Stimulated activated CD8-positive, alpha-beta memory T cell treated with anti-CD3 and anti-CD28 coated beads, Interleukin-12 subunit alpha, Interleukin-12 subunit beta, amount 100 ng/mL, for 4 hours (primary cell): ENCODE data around the gene OR8J1.
"Not testable (repeated sequence)": the region's sequence is repeated elsewhere in the genome, so short reads cannot be mapped to it uniquely, and the experiment has no call there.

Source experiments
- DNase-seq: peaks from one replicate; pipeline ENCODE4 v3.0.0-alpha.2; 2020; ENCODE audit warnings: low read depth

OR8J1 gene, protein sequence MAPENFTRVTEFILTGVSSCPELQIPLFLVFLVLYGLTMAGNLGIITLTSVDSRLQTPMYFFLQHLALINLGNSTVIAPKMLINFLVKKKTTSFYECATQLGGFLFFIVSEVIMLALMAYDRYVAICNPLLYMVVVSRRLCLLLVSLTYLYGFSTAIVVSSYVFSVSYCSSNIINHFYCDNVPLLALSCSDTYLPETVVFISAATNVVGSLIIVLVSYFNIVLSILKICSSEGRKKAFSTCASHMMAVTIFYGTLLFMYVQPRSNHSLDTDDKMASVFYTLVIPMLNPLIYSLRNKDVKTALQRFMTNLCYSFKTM

DNA sequence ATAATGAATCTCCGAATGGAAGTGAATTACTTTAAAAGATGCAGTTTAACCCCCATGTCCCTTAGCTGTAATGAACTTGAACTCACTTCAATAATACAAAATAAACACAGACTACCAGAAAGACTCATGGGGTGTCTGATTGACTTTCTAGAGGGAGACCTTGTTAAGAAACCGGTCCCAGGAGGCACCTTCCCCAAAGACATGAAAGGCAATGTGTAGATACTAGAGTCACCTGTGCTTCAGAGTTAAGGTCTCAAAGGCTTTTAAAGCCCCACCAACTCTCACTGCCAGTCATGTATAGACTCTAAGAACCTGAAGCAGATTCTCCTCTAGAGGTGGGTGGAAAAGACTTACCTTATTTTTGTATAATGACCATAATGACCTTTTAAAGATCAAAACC, at the start of gene OR8J1:
Gene OR8J1, plus strand, starts transcription at position 301 of the 400 bp plus-strand sequence. CDS start 5,956 bp downstream, outside the sequence.
- no peak for DNase-seq

DNA sequence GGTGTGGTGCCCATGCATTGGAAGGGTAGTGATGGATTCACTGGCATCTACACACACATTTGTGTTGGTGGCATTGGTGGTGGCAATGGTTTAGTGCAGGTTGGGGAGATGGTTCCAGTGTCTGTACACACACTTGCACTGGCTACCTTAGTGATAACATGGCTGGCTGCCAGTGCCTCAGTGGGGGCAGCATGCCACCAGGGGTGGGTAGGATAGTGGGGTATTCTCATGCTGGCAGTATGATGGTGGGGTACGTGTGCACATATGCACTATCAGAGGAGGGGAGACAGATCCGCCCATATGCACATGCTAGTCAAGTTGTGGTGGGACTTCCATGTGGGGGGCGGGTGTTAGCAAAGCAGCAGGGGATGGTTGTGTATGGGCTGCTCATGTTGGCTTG, 46.3 kb upstream of the OR8J1 start:
- DNase-seq: no peak

GRCh38 chr11:56314844-56315243, 39.2 kb upstream of the OR8J1 start, which contains the start of gene OR8K3:
TSS of gene OR8K3 (plus strand) at chr11:56315144. CDS start at chr11:56318307, 3,163 bp downstream.
- no peak for DNase-seq

DNA sequence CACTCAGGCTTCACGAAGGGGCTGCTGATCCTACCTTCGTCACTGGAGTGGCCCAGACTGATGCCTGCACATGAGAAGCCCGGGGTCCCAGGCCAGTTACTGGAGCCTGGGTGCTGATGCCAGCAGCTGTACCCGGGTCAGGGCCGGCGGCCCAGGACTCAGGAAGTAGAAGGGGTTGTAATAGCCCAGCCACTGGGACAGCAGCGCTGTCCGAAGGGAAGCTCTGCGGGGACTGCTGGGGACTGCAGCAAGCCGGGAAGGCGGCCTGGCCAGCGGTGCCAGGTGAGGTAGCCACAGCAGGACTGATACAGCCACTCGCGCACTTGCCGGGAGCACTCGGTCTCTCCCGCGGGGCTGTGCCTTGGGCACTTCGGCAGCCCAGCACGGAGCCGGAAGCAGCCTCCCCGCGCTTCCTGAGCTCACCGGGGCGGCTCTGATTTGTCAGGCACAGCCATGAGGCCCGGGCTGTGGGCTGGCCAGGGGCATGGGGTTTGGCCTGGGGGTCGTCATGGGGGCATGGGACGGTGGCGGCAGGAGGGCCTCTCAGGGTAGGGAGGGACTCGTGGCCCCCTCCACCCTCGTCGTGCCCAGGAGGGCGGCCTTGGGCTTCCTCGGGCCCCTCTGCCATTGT, 22.1 kb upstream of the OR8J1 start:
- no peak for DNase-seq

GRCh38 chr11:56333156-56333555, 20.9 kb upstream of the OR8J1 start:
- DNase-seq: no peak

- no peak for DNase-seq
Measured at GRCh38 chr11:56340289-56340688, 13.8 kb upstream of the OR8J1 start.

DNA sequence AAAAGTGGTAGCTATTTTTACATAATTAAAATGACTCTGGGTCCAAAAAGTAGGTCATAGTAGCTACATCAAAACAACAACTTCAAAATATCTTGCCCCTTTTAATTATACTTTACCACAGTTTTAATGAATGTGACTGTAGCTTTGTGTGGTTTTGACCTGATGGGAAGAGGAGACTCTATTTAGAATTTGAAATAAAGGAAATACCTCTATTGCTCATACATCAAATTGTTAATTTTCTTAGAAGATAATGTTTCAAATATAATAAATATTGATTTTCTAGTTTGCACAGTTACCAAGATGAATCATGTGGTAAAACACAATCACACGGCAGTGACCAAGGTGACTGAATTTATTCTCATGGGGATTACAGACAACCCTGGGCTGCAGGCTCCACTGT, 8.4 kb upstream of the OR8J1 start, which contains the start of gene OR8K1:
Gene OR8K1, plus strand, starts transcription at position 301 of the 400 bp plus-strand sequence. Its CDS starts 0 bp downstream, at position 301.
- no peak for DNase-seq

GRCh38 chr11:56375324-56375723, 21.2 kb downstream of the OR8J1 start, which contains the start of gene OR8U1:
TSS of gene OR8U1 (plus strand) at chr11:56375624. CDS start at chr11:56375624, 0 bp downstream.
- no peak for DNase-seq

DNA sequence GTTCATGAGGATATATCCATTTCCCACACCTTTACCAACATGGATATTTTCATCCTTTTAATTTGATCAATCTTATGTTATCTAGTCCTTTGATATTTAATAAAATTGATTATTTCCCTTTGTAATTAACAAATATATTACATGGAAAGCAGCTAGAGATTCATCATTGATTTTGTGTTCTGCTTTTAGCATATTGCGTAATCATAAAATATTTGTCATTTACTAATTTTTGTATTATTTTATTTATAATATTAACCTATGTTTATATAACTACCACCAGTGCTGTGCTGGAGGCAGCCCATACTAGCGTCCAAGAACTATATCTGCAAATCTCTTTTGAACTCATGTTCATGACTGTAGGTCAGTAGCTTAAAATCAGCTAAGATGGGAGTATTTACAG, 26.0 kb downstream of the OR8J1 start:
- DNase-seq: no peak

- DNase-seq: no peak
Measured at GRCh38 chr11:56394381-56394780, 40.3 kb downstream of the OR8J1 start.

DNA sequence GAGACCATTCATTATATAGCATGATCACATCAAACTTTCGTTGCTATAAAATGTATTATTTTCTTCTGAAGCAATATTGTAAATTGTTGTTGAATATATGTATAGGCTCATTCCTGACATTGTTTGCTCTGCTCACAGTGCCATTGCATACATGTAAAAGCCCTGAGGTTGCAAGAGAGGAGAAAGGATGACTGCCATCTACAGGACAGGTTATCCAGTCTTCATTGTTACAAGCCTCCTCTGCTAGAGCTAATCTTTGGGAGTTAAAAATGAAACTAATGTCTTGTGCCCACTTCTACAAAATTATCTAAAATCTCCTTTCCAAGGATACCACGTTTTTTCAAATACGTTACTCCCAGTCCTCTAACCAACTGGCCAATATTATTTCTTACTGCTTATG, 42.0 kb downstream of the OR8J1 start:
- DNase-seq: no peak

DNA sequence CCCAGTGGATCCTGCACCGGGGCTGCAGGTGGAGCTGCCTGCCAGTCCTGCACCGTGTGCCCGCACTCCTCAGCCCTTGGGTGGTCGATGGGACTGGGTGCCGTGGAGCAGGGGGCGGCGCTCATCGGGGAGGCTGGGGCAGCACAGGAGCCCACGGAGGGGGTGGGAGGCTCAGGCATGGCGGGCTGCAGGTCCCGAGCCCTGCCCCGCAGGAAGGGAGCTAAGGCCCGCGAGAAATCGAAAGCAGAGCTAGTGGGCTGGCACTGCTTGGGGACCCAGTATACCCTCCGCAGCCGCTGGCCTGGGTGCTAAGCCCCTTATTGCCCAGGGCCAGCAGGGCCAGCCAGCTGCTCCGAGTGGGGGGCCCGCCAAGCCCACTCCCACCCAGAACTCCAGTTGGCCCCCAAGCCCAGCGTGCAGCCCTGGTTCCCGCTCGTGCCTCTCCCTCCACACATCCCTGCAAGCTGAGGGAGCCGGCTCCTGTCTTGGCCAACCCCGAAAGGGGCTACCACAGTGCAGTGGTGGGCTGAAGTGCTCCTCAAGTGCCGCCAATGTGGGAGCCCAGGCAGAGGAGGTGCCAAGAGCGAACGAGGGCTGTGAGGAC, 47.9 kb downstream of the OR8J1 start:
- DNase-seq: not testable (repeated sequence)

DNA sequence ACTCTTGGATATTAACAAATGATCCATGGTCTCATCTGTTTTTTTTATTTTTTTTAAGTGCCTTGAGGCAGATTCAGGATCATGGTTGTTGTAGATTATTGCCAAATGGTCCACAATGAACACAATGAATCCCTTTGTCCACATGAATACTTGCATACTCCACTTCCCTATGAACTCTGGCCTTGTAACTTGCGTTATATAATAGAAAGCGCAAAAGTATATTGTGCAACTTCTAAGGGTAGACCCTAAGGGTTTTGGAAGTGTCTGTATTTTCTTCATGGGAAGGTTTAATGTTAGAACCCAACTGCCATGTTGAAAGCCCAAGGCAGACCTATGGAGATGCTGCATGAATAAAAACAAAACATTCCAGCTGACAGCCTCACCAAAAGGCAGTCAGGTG, 50.3 kb downstream of the OR8J1 start:
- no peak for DNase-seq

GRCh38 chr11:56410801-56411200, 56.7 kb downstream of the OR8J1 start:
- no peak for DNase-seq
